ENCODE results near the gene PRDM15. TPM values are rescaled to one million over a fixed set of nuclear protein-coding genes. Genes with fewer than 3 reads are reported as not detected.

Gene PRDM15
- total RNA-seq, 1 donor from 2014 or later = 13.6 TPM

DNA sequence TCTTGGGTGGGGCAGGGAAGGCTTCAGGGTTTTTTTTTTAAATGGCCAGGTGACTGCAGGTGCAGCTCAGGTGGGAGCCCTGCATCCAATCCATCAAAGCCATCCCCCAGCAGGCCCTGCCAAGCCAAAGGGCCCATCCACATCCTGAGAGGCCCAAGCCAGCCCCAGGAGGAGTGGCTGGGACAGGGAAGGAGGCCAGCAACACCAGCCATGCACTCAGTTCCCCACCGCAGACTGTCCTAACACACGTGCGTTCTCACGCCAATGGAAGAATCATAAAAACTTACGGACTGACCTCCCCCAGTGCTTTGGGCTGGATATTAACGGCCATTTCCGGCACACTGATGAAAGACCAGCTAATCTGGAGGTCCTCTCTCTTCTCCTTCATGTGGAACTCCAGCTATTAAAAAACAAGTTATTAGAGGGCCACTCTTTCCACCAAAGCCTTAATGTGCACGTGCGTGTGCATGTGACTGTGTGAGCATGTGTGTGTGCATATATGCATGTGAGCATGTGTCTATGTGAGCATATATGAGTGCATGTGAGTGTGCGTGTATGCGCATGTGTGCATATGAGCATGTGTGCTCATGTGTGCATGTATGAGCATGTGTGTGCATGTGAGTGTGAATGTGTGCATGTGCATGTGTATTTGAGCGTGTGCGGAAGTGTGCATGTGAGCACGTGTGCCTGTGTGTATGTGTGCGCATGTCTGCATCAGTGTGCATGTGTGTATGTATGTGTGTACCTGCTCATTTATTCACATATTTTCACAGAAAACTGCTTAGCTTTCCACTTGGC is 39.6 kb upstream of the PRDM15 start:
- H3K4me1 Mint-ChIP-seq = peaks cover 29% of the 10 kb centered on the region
- no peak overlapping the region for H3K27ac Mint-ChIP-seq
- intact Hi-C loops (cut with micrococcal nuclease) = no loop called here
- POLR2A ChIA-PET = no interaction called here
- no peaks in the 10 kb centered on the region for H3K9me3 Mint-ChIP-seq
- H3K36me3 Mint-ChIP-seq (ENCODE audit: low read depth) = peaks cover 29% of the 10 kb centered on the region
- DNase-seq (no peak), ATAC-seq (ENCODE audit: low read depth) (no peak)
- H3K4me3 Mint-ChIP-seq = no peak overlapping the region
- TF ChIP-seq CTCF (IDR thresholded peaks at IDR 0.05) = no peak
- no peaks in the 10 kb centered on the region for H3K27me3 Mint-ChIP-seq
- CTCF ChIA-PET = no interaction called here

DNA sequence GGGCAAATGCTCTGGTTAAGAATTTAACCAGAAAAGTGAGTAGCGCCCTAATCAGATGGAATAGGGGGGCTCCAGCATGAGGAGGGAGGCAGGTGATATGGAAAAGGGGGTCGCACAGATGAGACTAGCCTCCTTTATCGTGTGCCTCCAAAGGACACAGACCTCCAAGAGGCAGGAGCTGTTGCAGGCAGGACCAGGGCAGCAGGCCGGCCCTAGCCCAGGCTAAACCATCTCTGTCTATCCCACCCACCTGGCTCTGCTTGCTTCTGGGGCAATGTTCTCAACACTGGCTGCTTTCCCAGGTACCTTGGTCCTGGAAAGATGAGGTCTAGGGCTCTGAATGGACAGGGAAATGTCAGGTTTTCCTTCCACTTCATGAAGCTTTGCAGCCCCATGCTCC is 38.4 kb upstream of the PRDM15 start:
- Mint-ChIP-seq H3K36me3 (ENCODE audit: low read depth) (peaks cover 36% of the 10 kb centered on the region), H3K27me3 (no peaks in the 10 kb centered on the region), H3K9me3 (no peaks in the 10 kb centered on the region), H3K27ac (no peak overlapping the region), H3K4me1 (peaks cover 18% of the 10 kb centered on the region), H3K4me3 (no peak overlapping the region)
- no peak for DNase-seq
- no peak for ATAC-seq (ENCODE audit: low read depth)
- CTCF ChIA-PET = interaction anchor here (2.0 kb wide), 1 partner anchor 101 kb away, joined by 6 read pairs; no protein-coding TSS in a partner anchor
- TF ChIP-seq CTCF (IDR thresholded peaks at IDR 0.05) = no peak
- intact Hi-C loops (cut with micrococcal nuclease) = loop anchor here (2.0 kb wide), 1 partner anchor 101 kb away; no protein-coding TSS in a partner anchor
- POLR2A ChIA-PET = interaction anchor here (1.2 kb wide), 1 partner anchor 8 kb away, joined by 4 read pairs; no protein-coding TSS in a partner anchor

DNA sequence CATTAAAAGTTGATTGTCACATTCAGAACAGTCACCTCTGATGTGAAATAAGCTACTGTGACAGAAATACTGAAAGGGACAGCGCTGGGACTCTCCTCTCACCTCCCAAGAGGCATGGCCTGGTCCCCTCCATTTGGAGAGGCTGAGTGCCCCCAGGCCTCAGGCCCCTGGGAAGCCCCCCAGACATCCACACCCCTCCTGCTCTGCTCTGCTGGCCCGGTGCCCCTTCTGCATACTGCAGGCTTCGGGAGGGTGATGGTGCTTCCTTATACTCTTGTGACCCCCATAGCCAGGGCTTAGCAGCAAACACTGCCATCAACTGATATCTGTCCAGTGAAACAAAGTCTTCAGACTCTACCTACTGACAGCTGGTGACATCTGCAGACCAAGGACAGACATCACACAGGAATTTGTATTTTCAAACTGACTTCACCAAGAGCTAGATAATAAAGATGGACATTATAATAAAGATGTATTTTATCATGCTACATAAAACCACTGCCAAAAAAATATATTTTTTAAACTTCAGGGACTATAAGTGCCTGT is 37.8 kb upstream of the PRDM15 start:
- H3K4me1 Mint-ChIP-seq = peaks cover 13% of the 10 kb centered on the region
- H3K4me3 Mint-ChIP-seq = no peak overlapping the region
- DNase-seq (no peak), ATAC-seq (ENCODE audit: low read depth) (no peak)
- no peaks in the 10 kb centered on the region for H3K27me3 Mint-ChIP-seq
- ChIA-PET CTCF (interaction anchor here (0.6 to 2.0 kb wide), 2 partner anchors 16 to 100 kb away, joined by 3 to 6 read pairs; no protein-coding TSS in a partner anchor), POLR2A (interaction anchor here (1.2 kb wide), 1 partner anchor 9 kb away, joined by 4 read pairs; no protein-coding TSS in a partner anchor)
- no peak for TF ChIP-seq CTCF (IDR thresholded peaks at IDR 0.05)
- no peaks in the 10 kb centered on the region for H3K9me3 Mint-ChIP-seq
- H3K27ac Mint-ChIP-seq = no peak overlapping the region
- peaks cover 39% of the 10 kb centered on the region for H3K36me3 Mint-ChIP-seq (ENCODE audit: low read depth)
- intact Hi-C loops (cut with micrococcal nuclease) = loop anchor here (2.0 kb wide), 1 partner anchor 100 kb away; no protein-coding TSS in a partner anchor

- CTCF ChIA-PET = no interaction called here
- TF ChIP-seq CTCF (IDR thresholded peaks at IDR 0.05) = no peak
- intact Hi-C loops (cut with micrococcal nuclease) = no loop called here
- Mint-ChIP-seq H3K27ac (no peak overlapping the region), H3K4me1 (no peaks in the 10 kb centered on the region), H3K36me3 (ENCODE audit: low read depth) (peaks cover 56% of the 10 kb centered on the region), H3K9me3 (no peaks in the 10 kb centered on the region), H3K27me3 (no peaks in the 10 kb centered on the region), H3K4me3 (no peak overlapping the region)
- DNase-seq (no peak), ATAC-seq (ENCODE audit: low read depth) (no peak)
- POLR2A ChIA-PET = no interaction called here
These were observed 35.8 kb upstream of the PRDM15 start for GRCh38 chr21:41914965-41915364.

GRCh38 chr21:41914358-41914757 is 35.2 kb upstream of the PRDM15 start:
- DNase-seq (no peak), ATAC-seq (ENCODE audit: low read depth) (no peak)
- CTCF ChIA-PET = no interaction called here
- POLR2A ChIA-PET = no interaction called here
- H3K4me3 Mint-ChIP-seq = no peak overlapping the region
- no peaks in the 10 kb centered on the region for H3K4me1 Mint-ChIP-seq
- no peaks in the 10 kb centered on the region for H3K9me3 Mint-ChIP-seq
- no peaks in the 10 kb centered on the region for H3K27me3 Mint-ChIP-seq
- no peak overlapping the region for H3K27ac Mint-ChIP-seq
- intact Hi-C loops (cut with micrococcal nuclease) = no loop called here
- H3K36me3 Mint-ChIP-seq (ENCODE audit: low read depth) = peaks cover 60% of the 10 kb centered on the region
- no peak for TF ChIP-seq CTCF (IDR thresholded peaks at IDR 0.05)
